Body of pancreas (tissue), 4 donors: ENCODE results near the gene GPX1. TPM values are rescaled to one million over a fixed set of nuclear protein-coding genes. Genes with fewer than 3 reads are reported as not detected.
"Not testable (repeated sequence)": the region's sequence is repeated elsewhere in the genome, so short reads cannot be mapped to it uniquely, and the experiment has no call there.

Experiments used
- ATAC-seq: fragments of 150-250 bp; one replicate; pipeline ENCODE4 v1.9.1; 2016
- DNase-seq, 4 donors: peaks; one replicate each; pipeline ENCODE4 v3.0.0-alpha.2; 2019
- H3K27ac ChIP-seq, 4 donors: fragments of 200-600 bp; sonication (generic); 1 replicate in 3 of 4; 2 replicates in 1 of 4; pipeline versions ENCODE4 v1.5.1 to v1.6.1; 2016 to 2019; ENCODE audit warnings: mild to moderate bottlenecking in 1 of 4, mixed read lengths in 1 of 4, moderate library complexity in 1 of 4
- H3K27me3 ChIP-seq, 2 donors: fragments of 200-600 bp; sonication (generic); one replicate each; pipeline ENCODE4 v1.6.0; 2016; ENCODE audit warnings: mild to moderate bottlenecking in 1 of 2
- H3K36me3 ChIP-seq, 2 donors: fragments of 200-600 bp; sonication (generic); replicated peaks in 1 of 2; 2 replicates each; pipeline ENCODE4 v1.5.1; 2016; ENCODE audit warnings: low read depth in 2 of 2; ENCODE audit not compliant: insufficient read depth in 1 of 2
- H3K4me1 ChIP-seq: fragments of 200-600 bp; sonication (generic); one replicate; pipeline ENCODE4 v1.6.0; 2016
- H3K4me3 ChIP-seq, 2 donors: fragments of 200-600 bp; sonication (generic); 1 replicate in 1 of 2; 2 replicates in 1 of 2; pipeline ENCODE4 v1.5.1; 2016 to 2019
- H3K9me3 ChIP-seq, 3 donors: fragments of 200-600 bp; sonication (generic); 1 replicate in 2 of 3; 2 replicates in 1 of 3; pipeline ENCODE4 v1.5.1; 2016
- POLR2A ChIP-seq, 3 donors: fragments of 450-650 bp; IDR thresholded peaks; one replicate each; pipeline ENCODE4 v1.6.1; 2016; ENCODE audit warnings: antibody characterized with exemption in 3 of 3, mild to moderate bottlenecking in 2 of 3
- WGBS, 2 donors: methylation state at CpG; one replicate each; pipeline ENCODE4 v1.1.5; 2017; 5-methylcytosine and 5-hydroxymethylcytosine counted together
- intact Hi-C: fragments of 100-400 bp; cut with DNase I; formaldehyde crosslinking; loops from one replicate; pipeline ENCODE4 v1.15.1; 2023
- total RNA-seq, 2 donors: library from RNA; depleted of rRNA; stranded (reverse); fragments of >200 nt; gene quantifications; one replicate each; pipeline ENCODE4 v1.1.0, GENCODE V29; 2016
- TF ChIP-seq, protein P1 (sequence below), 7 experiments: fragments of 450-650 bp in 4 of 7; fragments of 200-600 bp in 3 of 7; sonication (generic) in 3 of 7; IDR thresholded peaks; one replicate each; pipeline ENCODE4 v1.5.1; 2016 to 2019; ENCODE audit warnings: antibody characterized with exemption in 7 of 7

Gene GPX1
- total RNA-seq, 2 donors from 2014 or later = 150 to 246 TPM

DNA sequence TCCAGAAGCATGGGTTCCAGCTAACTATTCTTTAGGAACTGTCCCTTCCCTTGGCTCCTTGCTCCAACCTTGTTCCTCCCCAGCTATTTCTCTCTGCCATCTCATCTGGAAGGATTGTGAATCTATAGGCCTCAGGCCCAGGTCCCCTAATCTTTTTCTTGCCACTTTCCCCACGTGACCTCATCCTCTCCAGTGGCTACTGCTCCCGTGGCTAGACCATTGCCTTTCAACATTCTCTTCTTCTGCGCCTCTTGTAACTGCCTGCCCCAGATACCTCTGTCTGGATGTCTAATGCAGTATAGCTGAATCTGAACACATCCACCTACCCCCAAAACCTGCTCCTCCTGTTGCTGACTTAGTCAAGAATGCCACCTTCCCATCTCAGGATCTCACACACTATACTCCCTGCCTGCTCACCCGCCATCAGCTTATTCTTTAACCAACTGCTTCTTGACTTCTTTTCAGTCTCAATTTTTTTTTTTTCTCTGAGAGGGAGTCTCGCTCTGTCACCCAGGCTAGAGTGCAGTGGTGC lies 5.2 kb downstream of the GPX1 start:
- no peaks in the 10 kb centered on the region for H3K36me3 ChIP-seq
- H3K4me1 ChIP-seq = peaks cover 15% of the 10 kb centered on the region
- DNase-seq (no peak), ATAC-seq (no peak)
- WGBS, 2 donors = 81 to 86% methylated on average over 5 of the region's 5 CpGs
- peak overlapping the region in 1 of 4 donors; percentile 68 for H3K27ac ChIP-seq
- no peak overlapping the region for H3K4me3 ChIP-seq
- intact Hi-C loops = no loop called here
- H3K27me3 ChIP-seq = no peaks in the 10 kb centered on the region
- TF ChIP-seq, protein P1, sequence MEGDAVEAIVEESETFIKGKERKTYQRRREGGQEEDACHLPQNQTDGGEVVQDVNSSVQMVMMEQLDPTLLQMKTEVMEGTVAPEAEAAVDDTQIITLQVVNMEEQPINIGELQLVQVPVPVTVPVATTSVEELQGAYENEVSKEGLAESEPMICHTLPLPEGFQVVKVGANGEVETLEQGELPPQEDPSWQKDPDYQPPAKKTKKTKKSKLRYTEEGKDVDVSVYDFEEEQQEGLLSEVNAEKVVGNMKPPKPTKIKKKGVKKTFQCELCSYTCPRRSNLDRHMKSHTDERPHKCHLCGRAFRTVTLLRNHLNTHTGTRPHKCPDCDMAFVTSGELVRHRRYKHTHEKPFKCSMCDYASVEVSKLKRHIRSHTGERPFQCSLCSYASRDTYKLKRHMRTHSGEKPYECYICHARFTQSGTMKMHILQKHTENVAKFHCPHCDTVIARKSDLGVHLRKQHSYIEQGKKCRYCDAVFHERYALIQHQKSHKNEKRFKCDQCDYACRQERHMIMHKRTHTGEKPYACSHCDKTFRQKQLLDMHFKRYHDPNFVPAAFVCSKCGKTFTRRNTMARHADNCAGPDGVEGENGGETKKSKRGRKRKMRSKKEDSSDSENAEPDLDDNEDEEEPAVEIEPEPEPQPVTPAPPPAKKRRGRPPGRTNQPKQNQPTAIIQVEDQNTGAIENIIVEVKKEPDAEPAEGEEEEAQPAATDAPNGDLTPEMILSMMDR (IDR thresholded peaks at IDR 0.05) = no peak
- no peak for TF ChIP-seq POLR2A (IDR thresholded peaks at IDR 0.05)
- H3K9me3 ChIP-seq = no peaks in the 10 kb centered on the region

DNA sequence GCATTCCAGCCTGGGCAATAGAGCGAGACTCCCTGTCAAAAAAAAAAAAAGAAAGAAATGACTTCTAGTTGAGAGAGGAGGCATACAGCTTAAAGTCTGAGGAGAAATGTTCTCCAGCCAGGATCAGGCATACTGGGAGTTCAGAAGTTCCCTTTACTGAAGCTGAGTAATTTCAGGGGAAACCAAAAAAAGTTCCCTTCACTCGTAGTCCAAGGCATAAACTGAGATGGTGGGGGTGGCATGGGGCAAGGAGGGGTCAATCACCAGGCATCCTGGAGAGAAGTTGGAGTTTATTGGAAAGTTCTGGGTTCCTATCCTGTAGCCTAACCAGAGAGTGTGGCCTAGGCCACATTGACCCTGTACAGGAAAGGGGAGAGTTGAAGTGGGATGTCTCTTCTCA lies 5.9 kb downstream of the GPX1 start:
- H3K9me3 ChIP-seq = no peaks in the 10 kb centered on the region
- no peak for DNase-seq
- peak overlapping the region in 1 of 4 donors; percentile 68 for H3K27ac ChIP-seq
- WGBS, 2 donors = 75 to 76% methylated on average over 2 of the region's 2 CpGs
- intact Hi-C loops = no loop called here
- H3K27me3 ChIP-seq = no peaks in the 10 kb centered on the region
- H3K4me1 ChIP-seq = peaks cover 11% of the 10 kb centered on the region
- H3K36me3 ChIP-seq = no peaks in the 10 kb centered on the region
- ATAC-seq = no peak
- TF ChIP-seq, protein P1 (IDR thresholded peaks at IDR 0.05) = no peak
- TF ChIP-seq POLR2A (IDR thresholded peaks at IDR 0.05) = no peak
- no peak overlapping the region for H3K4me3 ChIP-seq

DNA sequence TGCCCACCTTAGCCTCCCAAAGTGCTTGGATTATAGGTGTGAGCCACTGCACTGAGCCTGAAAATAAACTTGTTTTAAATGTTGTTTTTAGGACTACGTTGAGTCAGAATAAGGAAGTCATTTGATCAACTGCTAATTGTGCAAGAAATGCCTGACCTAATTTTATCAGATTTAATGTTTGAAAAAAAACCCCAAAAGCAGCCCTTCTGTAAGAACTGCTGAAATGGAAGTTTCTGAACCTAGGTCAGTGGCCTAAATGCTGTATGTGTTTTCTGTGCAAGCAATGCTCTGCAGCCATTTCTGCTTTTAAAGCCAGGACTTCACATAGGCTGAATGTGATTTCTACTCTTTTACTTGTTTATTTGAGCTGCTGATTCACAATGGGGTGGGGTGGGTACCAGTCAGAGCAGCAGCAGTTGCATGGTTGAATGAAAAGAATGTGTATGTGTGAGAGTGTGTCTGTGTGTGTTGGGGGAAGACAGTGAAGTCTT lies 6.6 kb downstream of the GPX1 start:
- intact Hi-C loops = no loop called here
- no peak for TF ChIP-seq POLR2A (IDR thresholded peaks at IDR 0.05)
- TF ChIP-seq, protein P1 (IDR thresholded peaks at IDR 0.05) = no peak
- Histone ChIP-seq H3K4me1 (peaks cover 4% of the 10 kb centered on the region), H3K27ac (peak overlapping the region in 2 of 4 donors; percentile 0 to 68), H3K9me3 (no peaks in the 10 kb centered on the region), H3K4me3 (no peak overlapping the region), H3K27me3 (no peaks in the 10 kb centered on the region), H3K36me3 (no peaks in the 10 kb centered on the region)
- peak in 1 of 4 donors; percentile 31 for DNase-seq
- ATAC-seq = peak; percentile 29
- 22 to 33% methylated on average over 1 of the region's 1 CpG for WGBS, 2 donors

DNA sequence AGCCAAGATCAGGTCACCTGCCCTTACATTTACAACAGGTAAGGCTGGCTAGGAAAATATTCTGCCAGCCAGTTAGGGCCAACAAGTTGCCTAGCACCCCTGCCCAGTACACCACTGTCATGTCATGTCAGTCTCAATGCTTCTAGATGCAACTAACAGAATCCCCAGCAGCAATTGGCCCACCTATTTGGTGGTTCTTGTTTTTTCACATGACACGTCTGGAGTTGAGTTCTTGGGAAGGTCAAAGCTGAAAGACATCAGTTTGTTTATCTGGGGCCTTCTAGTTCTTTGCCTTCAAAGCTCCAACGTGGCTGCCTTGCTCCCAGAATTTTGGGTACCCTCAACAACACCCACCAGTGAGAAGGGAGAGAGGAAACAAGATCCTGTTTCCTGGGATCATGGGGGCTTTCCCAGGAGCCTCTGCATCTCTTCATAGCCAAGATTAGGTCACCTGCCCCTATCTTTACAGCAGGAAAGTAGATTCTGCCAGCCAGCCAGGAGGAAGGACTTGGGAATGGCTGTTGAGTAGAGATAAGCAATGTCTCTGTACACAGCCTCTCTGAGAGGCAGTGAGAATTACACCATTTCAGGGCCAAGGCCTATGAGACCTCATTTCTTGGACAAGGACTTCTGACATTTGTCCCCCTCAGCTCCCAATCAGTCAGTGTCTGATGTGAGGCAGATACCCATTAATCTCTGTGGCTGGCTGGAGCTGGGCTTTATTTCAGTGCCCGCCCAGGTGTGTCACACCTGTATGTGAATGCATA lies 8.6 kb downstream of the GPX1 start:
- Histone ChIP-seq H3K27ac (no peak overlapping the region), H3K4me1 (no peaks in the 10 kb centered on the region), H3K36me3 (no peaks in the 10 kb centered on the region), H3K27me3 (no peaks in the 10 kb centered on the region), H3K9me3 (no peaks in the 10 kb centered on the region), H3K4me3 (no peak overlapping the region)
- TF ChIP-seq POLR2A (IDR thresholded peaks at IDR 0.05) = no peak
- TF ChIP-seq, protein P1 (IDR thresholded peaks at IDR 0.05) = no peak
- ATAC-seq (no peak), DNase-seq (no peak)
- 51 to 61% methylated on average over 3 of the region's 3 CpGs for WGBS, 2 donors
- intact Hi-C loops = loop anchor here (10.0 kb wide), 1 partner anchor 75 kb away; the partner anchor contains the start of genes AMT and NICN1

DNA sequence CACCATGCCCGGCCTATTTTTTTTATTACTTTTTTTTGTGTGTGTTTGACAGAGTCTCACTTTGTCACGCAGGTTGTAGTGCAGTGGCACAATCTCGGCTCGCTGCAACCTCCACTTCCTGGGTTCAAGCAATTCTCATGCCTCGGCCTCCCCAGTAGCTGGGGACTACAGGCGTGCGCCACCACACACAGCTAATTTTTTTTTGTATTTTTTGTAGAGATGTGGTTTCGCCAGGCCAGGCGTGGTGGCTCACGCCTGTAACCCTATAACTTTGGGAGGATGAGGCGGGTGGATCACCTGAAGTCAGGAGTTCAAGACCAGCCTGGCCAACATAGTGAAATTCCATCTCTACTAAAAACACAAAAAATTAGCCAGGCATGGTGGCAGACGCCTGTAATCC lies 9.8 kb downstream of the GPX1 start:
- intact Hi-C loops = loop anchor here (10.0 kb wide), 1 partner anchor 76 kb away; the partner anchor contains the start of genes AMT and NICN1
- not testable (repeated sequence) for ATAC-seq, H3K9me3 ChIP-seq, DNase-seq, H3K27ac ChIP-seq, H3K27me3 ChIP-seq, H3K4me3 ChIP-seq, H3K4me1 ChIP-seq, H3K36me3 ChIP-seq
- WGBS, 2 donors = 88 to 94% methylated on average over 12 of the region's 12 CpGs
